H9 (cell line): ENCODE results near the gene EFCC1. TPM values are rescaled to one million over a fixed set of nuclear protein-coding genes. Genes with fewer than 3 reads are reported as not detected.

Source experiments
- DNase-seq: peaks from one replicate; pipeline ENCODE4 v3.0.0-alpha.2; 2017
- H2AFZ ChIP-seq: one replicate; pipeline ENCODE4 v1.6.1; 2013; ENCODE audit warnings: mild to moderate bottlenecking, low read length, control low read depth, moderate library complexity
- H2AK5ac ChIP-seq: 2 replicates; pipeline ENCODE4 v1.6.1; 2013; ENCODE audit warnings: low read length, control low read depth, mixed read lengths; ENCODE audit not compliant: insufficient read length
- H2BK120ac ChIP-seq: one replicate; pipeline ENCODE4 v1.6.1; 2013; ENCODE audit warnings: low read depth, mild to moderate bottlenecking, low read length, control low read depth, inconsistent platforms; ENCODE audit not compliant: poor library complexity, severe bottlenecking
- H2BK12ac ChIP-seq: 2 replicates; pipeline ENCODE4 v1.6.1; 2013; ENCODE audit warnings: low read length, control low read depth, mixed read lengths, low read depth; ENCODE audit not compliant: insufficient read length
- H2BK15ac ChIP-seq: 2 replicates; pipeline ENCODE4 v1.6.1; 2013; ENCODE audit warnings: low read depth, low read length, control low read depth
- H2BK20ac ChIP-seq: one replicate; pipeline ENCODE4 v1.6.1; 2013; ENCODE audit warnings: low read depth, mild to moderate bottlenecking, low read length, control low read depth, inconsistent platforms; ENCODE audit not compliant: poor library complexity, severe bottlenecking
- H2BK5ac ChIP-seq: 2 replicates; pipeline ENCODE4 v1.6.1; 2013; ENCODE audit warnings: low read length, control low read depth, mixed read lengths; ENCODE audit not compliant: insufficient read length
- H3K14ac ChIP-seq: 2 replicates; pipeline ENCODE4 v1.6.1; 2013; ENCODE audit warnings: low read length, control low read depth; ENCODE audit not compliant: insufficient read depth
- H3K18ac ChIP-seq: 2 replicates; pipeline ENCODE4 v1.6.1; 2013; ENCODE audit warnings: low read depth, mild to moderate bottlenecking, mixed read lengths, low read length, control low read depth; ENCODE audit not compliant: insufficient read length
- H3K23ac ChIP-seq: 2 replicates; pipeline ENCODE4 v1.6.1; 2013; ENCODE audit warnings: low read length, control low read depth, mixed read lengths, low read depth; ENCODE audit not compliant: insufficient read length
- H3K23me2 ChIP-seq: 2 replicates; pipeline ENCODE4 v1.6.1; 2013; ENCODE audit warnings: low read depth, mild to moderate bottlenecking, mixed read lengths, low read length, control low read depth; ENCODE audit not compliant: insufficient read length, poor library complexity, severe bottlenecking
- H3K27ac ChIP-seq: 2 replicates; pipeline ENCODE4 v1.5.1; 2013; ENCODE audit warnings: low read length, control low read depth, mixed read lengths, low read depth; ENCODE audit not compliant: insufficient read length
- H3K27me3 ChIP-seq: 2 replicates; pipeline ENCODE4 v1.6.1; 2013; ENCODE audit warnings: low read length, control low read depth, inconsistent platforms; ENCODE audit not compliant: insufficient read depth
- H3K4ac ChIP-seq: 2 replicates; pipeline ENCODE4 v1.6.1; 2013; ENCODE audit warnings: low read depth, mild to moderate bottlenecking, control low read depth, inconsistent platforms, low read length, moderate library complexity
- H3K4me1 ChIP-seq: 2 replicates; pipeline ENCODE4 v1.6.1; 2013; ENCODE audit warnings: low read length, control low read depth, inconsistent platforms; ENCODE audit not compliant: insufficient read depth
- H3K4me2 ChIP-seq: 2 replicates; pipeline ENCODE4 v1.6.1; 2013; ENCODE audit warnings: low read length, control low read depth, mixed read lengths; ENCODE audit not compliant: insufficient read length, insufficient read depth
- H3K56ac ChIP-seq: 2 replicates; pipeline ENCODE4 v1.6.1; 2013; ENCODE audit warnings: low read depth, mild to moderate bottlenecking, mixed read lengths, low read length, control low read depth; ENCODE audit not compliant: insufficient read length
- H3K79me1 ChIP-seq: 2 replicates; pipeline ENCODE4 v1.6.1; 2013; ENCODE audit warnings: low read depth, mild to moderate bottlenecking, moderate library complexity, low read length, control low read depth, inconsistent platforms; ENCODE audit not compliant: insufficient read depth, poor library complexity, severe bottlenecking
- H3K79me2 ChIP-seq: 2 replicates; pipeline ENCODE4 v1.6.1; 2013; ENCODE audit warnings: low read length, control low read depth, inconsistent platforms; ENCODE audit not compliant: insufficient read depth
- H3K9ac ChIP-seq: 2 replicates; pipeline ENCODE4 v1.6.1; 2013; ENCODE audit warnings: low read length, control low read depth, mixed read lengths; ENCODE audit not compliant: insufficient read length; ENCODE audit errors: extremely low read depth
- H3K9me3 ChIP-seq: one replicate; pipeline ENCODE4 v1.6.1; 2013; ENCODE audit warnings: low read depth, low read length, inconsistent platforms; ENCODE audit not compliant: control insufficient read depth
- H3T11ph ChIP-seq: one replicate; pipeline ENCODE4 v1.6.1; 2013; ENCODE audit warnings: mild to moderate bottlenecking, low read length, control low read depth, inconsistent platforms
- H4K20me1 ChIP-seq: one replicate; pipeline ENCODE4 v1.6.1; 2013; ENCODE audit not compliant: control insufficient read depth, insufficient read length, insufficient read depth
- H4K5ac ChIP-seq: 2 replicates; pipeline ENCODE4 v1.6.1; 2013; ENCODE audit warnings: low read depth, mild to moderate bottlenecking, mixed read lengths, low read length, control low read depth; ENCODE audit not compliant: insufficient read length
- H4K8ac ChIP-seq: replicated peaks from 2 replicates; pipeline ENCODE4 v1.6.1; 2013; ENCODE audit warnings: low read length, control low read depth, mixed read lengths, low read depth; ENCODE audit not compliant: insufficient read length
- H4K91ac ChIP-seq: 2 replicates; pipeline ENCODE4 v1.6.1; 2013; ENCODE audit warnings: low read depth, mild to moderate bottlenecking, moderate library complexity, mixed read lengths, low read length, control low read depth; ENCODE audit not compliant: insufficient read length
- H3K27ac Mint-ChIP-seq, 3 experiments: 2 replicates in 2 of 3; 3 replicates in 1 of 3; pipeline ENCODE4 v1.8.0; 2020 to 2021; ENCODE audit warnings: mixed read lengths in 3 of 3, mild to moderate bottlenecking in 1 of 3, moderate library complexity in 1 of 3
- H3K27me3 Mint-ChIP-seq: 2 replicates; pipeline ENCODE4 v1.8.0; 2021; ENCODE audit warnings: low read depth, mild to moderate bottlenecking, moderate library complexity, mixed read lengths
- H3K36me3 Mint-ChIP-seq, 3 experiments: 2 replicates in 2 of 3; 3 replicates in 1 of 3; pipeline ENCODE4 v1.8.0; 2020 to 2021; ENCODE audit warnings: low read depth in 3 of 3, mixed read lengths in 3 of 3; ENCODE audit not compliant: insufficient read depth in 1 of 3
- H3K4me1 Mint-ChIP-seq, 2 experiments: 2 replicates each; pipeline ENCODE4 v1.8.0; 2020; ENCODE audit warnings: mixed read lengths in 2 of 2
- H3K4me3 Mint-ChIP-seq, 2 experiments: 2 replicates in 1 of 2; 3 replicates in 1 of 2; pipeline ENCODE4 v1.8.0; 2020 to 2021; ENCODE audit warnings: mild to moderate bottlenecking in 2 of 2, mixed read lengths in 2 of 2, moderate library complexity in 1 of 2
- H3K9me3 Mint-ChIP-seq, 2 experiments: 2 replicates in 1 of 2; 3 replicates in 1 of 2; pipeline ENCODE4 v1.8.0; 2020; ENCODE audit warnings: mild to moderate bottlenecking in 2 of 2, mixed read lengths in 2 of 2, moderate library complexity in 1 of 2
- CTCF ChIP-seq: fragments of 200-600 bp; sonication (generic); conservative IDR thresholded peaks from 3 replicates; pipeline ENCODE4 v1.8.0; 2021; ENCODE audit warnings: antibody characterized with exemption, mild to moderate bottlenecking
- WGBS: extraction: QIAGEN DNeasy Blood & Tissue Kit; methylation state at CpG from one replicate; pipeline ENCODE4 v1.1.7; 2013; ENCODE audit warnings: missing lambda C conversion rate, low lambda C conversion rate, mixed read lengths; ENCODE audit not compliant: insufficient read length; ENCODE audit errors: extremely low coverage; 5-methylcytosine and 5-hydroxymethylcytosine counted together
- total RNA-seq: library from RNA; stranded (reverse); gene quantifications from 2 replicates; pipeline ENCODE4 v1.2.1, GENCODE V29; 2021

Gene EFCC1
- total RNA-seq, 1 experiment from 2014 or later, result 0.09 TPM

- Histone ChIP-seq H3T11ph (no peak overlapping the region), H3K23me2 (no peaks in the 10 kb centered on the region), H4K91ac (no peak overlapping the region), H3K56ac (no peak overlapping the region), H3K18ac (no peak overlapping the region), H2BK15ac (no peak overlapping the region), H2BK5ac (no peak overlapping the region), H2AFZ (no peak overlapping the region), H3K9me3 (no peaks in the 10 kb centered on the region), H4K20me1 (no peaks in the 10 kb centered on the region), H2BK120ac (no peak overlapping the region), H3K4me1 (no peaks in the 10 kb centered on the region), H4K8ac (no peak overlapping the region), H3K23ac (no peak overlapping the region), H2BK20ac (no peak overlapping the region), H2BK12ac (no peak overlapping the region), H3K9ac (no peak overlapping the region), H2AK5ac (no peak overlapping the region), H3K79me2 (no peaks in the 10 kb centered on the region), H3K27ac (no peak overlapping the region), H3K79me1 (no peaks in the 10 kb centered on the region), H3K14ac (no peak overlapping the region), H3K4me2 (no peak overlapping the region), H3K4ac (no peak overlapping the region), H4K5ac (no peak overlapping the region), H3K27me3 (no peaks in the 10 kb centered on the region)
- H3K9me3 Mint-ChIP-seq, result no peaks in the 10 kb centered on the region
- no CpG with 5 or more reads among the region's 9 CpGs for WGBS
- no peaks in the 10 kb centered on the region for H3K36me3 Mint-ChIP-seq
- DNase-seq, result no peak
- H3K4me1 Mint-ChIP-seq, result no peaks in the 10 kb centered on the region
- peak overlapping the region in 1 of 3 experiments; percentile 63; a peak in 1 of 7 replicates for H3K27ac Mint-ChIP-seq
- H3K4me3 Mint-ChIP-seq, result no peak overlapping the region
- H3K27me3 Mint-ChIP-seq, result peaks cover 8% of the 10 kb centered on the region
- no peak for TF ChIP-seq CTCF
Measured at GRCh38 chr3:129082026-129082425, 80.9 kb downstream of the EFCC1 start.
